Measurements from ENCODE around the gene ESYT2. TPM values are rescaled to one million over a fixed set of nuclear protein-coding genes. Genes with fewer than 3 reads are reported as not detected.

The ESYT2 gene
- total RNA-seq, 2 donors from 2014 or later = 30.7 to 36.9 TPM

DNA sequence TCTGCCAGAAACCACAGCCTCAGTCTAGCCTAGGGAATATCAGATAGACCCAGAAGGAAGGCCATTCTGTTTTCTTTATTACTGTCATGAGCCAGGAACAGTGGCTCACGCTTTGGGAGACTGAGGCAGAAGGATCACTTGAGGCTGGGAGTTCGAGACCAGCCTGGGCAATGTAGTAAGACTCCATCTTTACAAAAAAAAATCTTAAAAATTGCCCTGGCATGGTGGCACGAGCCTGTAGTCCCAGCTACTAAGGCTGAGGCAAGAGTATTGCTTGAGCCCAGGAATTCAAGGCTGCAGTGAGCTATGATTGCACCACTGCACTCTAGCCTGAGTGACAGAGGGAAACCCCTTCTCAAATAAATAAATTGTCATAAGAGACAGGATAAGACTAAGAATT is 3.7 kb upstream of the ESYT2 start:
- Mint-ChIP-seq H3K4me1 (peaks cover 11% of the 10 kb centered on the region), H3K27me3 (ENCODE audit: insufficient read depth) (peaks cover 2% of the 10 kb centered on the region), H3K36me3 (ENCODE audit: low read depth) (no peaks in the 10 kb centered on the region), H3K4me3 (no peak overlapping the region), H3K9me3 (no peaks in the 10 kb centered on the region), H3K27ac (no peak overlapping the region)
- Histone ChIP-seq H3K4me3 (ENCODE audit: low read length) (no peak overlapping the region), H3K9ac (ENCODE audit: extremely low read depth, low read length, poor library complexity, severe bottlenecking) (no peak overlapping the region), H3K36me3 (ENCODE audit: control insufficient read depth, insufficient read depth, low read length) (no peaks in the 10 kb centered on the region), H3K4me1 (ENCODE audit: control insufficient read depth, insufficient read depth, low read length) (peaks cover 2% of the 10 kb centered on the region), H3K27me3 (ENCODE audit: control insufficient read depth, insufficient read depth, low read length, poor library complexity, severe bottlenecking) (no peaks in the 10 kb centered on the region), H3K27ac (ENCODE audit: low read depth, low read length) (no peak overlapping the region), H3K9me3 (ENCODE audit: control insufficient read depth, low read length) (no peaks in the 10 kb centered on the region)
- TF ChIP-seq, protein P1, sequence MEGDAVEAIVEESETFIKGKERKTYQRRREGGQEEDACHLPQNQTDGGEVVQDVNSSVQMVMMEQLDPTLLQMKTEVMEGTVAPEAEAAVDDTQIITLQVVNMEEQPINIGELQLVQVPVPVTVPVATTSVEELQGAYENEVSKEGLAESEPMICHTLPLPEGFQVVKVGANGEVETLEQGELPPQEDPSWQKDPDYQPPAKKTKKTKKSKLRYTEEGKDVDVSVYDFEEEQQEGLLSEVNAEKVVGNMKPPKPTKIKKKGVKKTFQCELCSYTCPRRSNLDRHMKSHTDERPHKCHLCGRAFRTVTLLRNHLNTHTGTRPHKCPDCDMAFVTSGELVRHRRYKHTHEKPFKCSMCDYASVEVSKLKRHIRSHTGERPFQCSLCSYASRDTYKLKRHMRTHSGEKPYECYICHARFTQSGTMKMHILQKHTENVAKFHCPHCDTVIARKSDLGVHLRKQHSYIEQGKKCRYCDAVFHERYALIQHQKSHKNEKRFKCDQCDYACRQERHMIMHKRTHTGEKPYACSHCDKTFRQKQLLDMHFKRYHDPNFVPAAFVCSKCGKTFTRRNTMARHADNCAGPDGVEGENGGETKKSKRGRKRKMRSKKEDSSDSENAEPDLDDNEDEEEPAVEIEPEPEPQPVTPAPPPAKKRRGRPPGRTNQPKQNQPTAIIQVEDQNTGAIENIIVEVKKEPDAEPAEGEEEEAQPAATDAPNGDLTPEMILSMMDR (conservative IDR thresholded peaks at IDR 0.05) = no peak
- WGBS, 2 experiments (ENCODE audit: insufficient coverage in 1 of 2, insufficient read length in 1 of 2) = 83% methylated on average over 3 of the region's 3 CpGs
- no peak for DNase-seq

DNA sequence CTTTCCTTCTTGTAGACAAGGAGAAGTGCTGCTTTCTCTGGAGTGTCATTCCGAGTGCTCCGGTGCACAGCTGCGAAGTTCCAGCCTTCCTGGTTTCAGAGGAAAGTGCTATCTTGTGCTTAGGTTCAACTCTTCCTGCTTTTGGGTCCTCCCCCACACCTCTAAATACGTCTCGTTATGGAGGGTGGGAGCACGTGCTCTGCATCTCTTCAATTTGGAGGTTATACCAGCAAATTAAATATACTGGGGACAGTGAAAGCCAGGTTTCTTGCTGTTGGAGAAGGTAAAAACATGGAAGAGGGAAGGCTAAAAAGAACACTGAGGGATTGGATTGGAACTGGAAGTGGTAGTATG is 2.4 kb upstream of the ESYT2 start:
- Mint-ChIP-seq H3K27me3 (ENCODE audit: insufficient read depth) (peaks cover 2% of the 10 kb centered on the region), H3K4me3 (no peak overlapping the region), H3K4me1 (peaks cover 19% of the 10 kb centered on the region), H3K36me3 (ENCODE audit: low read depth) (no peaks in the 10 kb centered on the region), H3K27ac (no peak overlapping the region), H3K9me3 (no peaks in the 10 kb centered on the region)
- TF ChIP-seq, protein P1 (conservative IDR thresholded peaks at IDR 0.05) = no peak
- Histone ChIP-seq H3K9ac (ENCODE audit: extremely low read depth, low read length, poor library complexity, severe bottlenecking) (no peak overlapping the region), H3K4me1 (ENCODE audit: control insufficient read depth, insufficient read depth, low read length) (peaks cover 2% of the 10 kb centered on the region), H3K27ac (ENCODE audit: low read depth, low read length) (no peak overlapping the region), H3K9me3 (ENCODE audit: control insufficient read depth, low read length) (no peaks in the 10 kb centered on the region), H3K36me3 (ENCODE audit: control insufficient read depth, insufficient read depth, low read length) (no peaks in the 10 kb centered on the region), H3K4me3 (ENCODE audit: low read length) (no peak overlapping the region), H3K27me3 (ENCODE audit: control insufficient read depth, insufficient read depth, low read length, poor library complexity, severe bottlenecking) (no peaks in the 10 kb centered on the region)
- WGBS, 2 experiments (ENCODE audit: insufficient coverage in 1 of 2, insufficient read length in 1 of 2) = 81 to 100% methylated on average over 2 to 6 of the region's 6 CpGs
- no peak for DNase-seq

DNA sequence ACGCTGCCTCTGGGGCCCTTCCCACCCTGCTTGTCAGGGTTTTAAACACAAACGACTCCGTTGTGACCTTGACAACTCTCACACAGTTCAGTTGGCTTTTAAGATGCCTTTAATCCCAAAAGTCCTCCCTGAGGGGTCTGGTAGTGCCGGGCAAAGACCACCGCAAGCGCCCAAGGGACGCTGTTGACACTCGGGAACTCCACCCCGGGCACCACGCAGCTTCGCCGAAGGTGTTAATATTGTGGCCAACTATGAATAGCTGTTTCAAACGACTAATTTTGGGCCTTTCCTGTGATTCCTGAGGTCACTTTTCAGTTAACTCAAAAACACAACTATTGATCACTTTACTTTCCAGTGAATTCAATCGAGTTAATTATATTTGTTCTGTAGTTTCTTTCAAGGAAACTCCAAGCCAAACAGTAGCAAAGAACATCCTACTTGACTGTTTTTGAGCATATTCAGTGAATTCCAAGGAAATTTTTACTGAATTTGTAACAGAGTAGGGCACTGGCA is 958 bp upstream of the ESYT2 start:
- WGBS, 2 experiments (ENCODE audit: insufficient coverage in 1 of 2, insufficient read length in 1 of 2) = 8% methylated on average over 13 to 14 of the region's 14 CpGs
- Histone ChIP-seq H3K9ac (ENCODE audit: extremely low read depth, low read length, poor library complexity, severe bottlenecking) (peak overlapping the region; percentile 88), H3K27ac (ENCODE audit: low read depth, low read length) (peak overlapping the region; percentile 90)

More for the DNA sequence above, 958 bp upstream of the ESYT2 start:
- H3K4me1 ChIP-seq (ENCODE audit: control insufficient read depth, insufficient read depth, low read length) = peaks cover 2% of the 10 kb centered on the region
- H3K9me3 ChIP-seq (ENCODE audit: control insufficient read depth, low read length) = no peaks in the 10 kb centered on the region
- no peaks in the 10 kb centered on the region for H3K9me3 Mint-ChIP-seq
- DNase-seq = no peak
- TF ChIP-seq, protein P1 (conservative IDR thresholded peaks at IDR 0.05) = no peak
- no peaks in the 10 kb centered on the region for H3K36me3 ChIP-seq (ENCODE audit: control insufficient read depth, insufficient read depth, low read length)
- peak overlapping the region; percentile 65 for H3K4me3 Mint-ChIP-seq
- H3K27me3 Mint-ChIP-seq (ENCODE audit: insufficient read depth) = peaks cover 2% of the 10 kb centered on the region
- peak overlapping the region; percentile 86 for H3K4me3 ChIP-seq (ENCODE audit: low read length)
- H3K27me3 ChIP-seq (ENCODE audit: control insufficient read depth, insufficient read depth, low read length, poor library complexity, severe bottlenecking) = no peaks in the 10 kb centered on the region
- H3K36me3 Mint-ChIP-seq (ENCODE audit: low read depth) = no peaks in the 10 kb centered on the region
- H3K4me1 Mint-ChIP-seq = peaks cover 19% of the 10 kb centered on the region
- H3K27ac Mint-ChIP-seq = peak overlapping the region; percentile 89
